Gastroesophageal sphincter (tissue), 4 donors: ENCODE results near the gene XG. TPM values are rescaled to one million over a fixed set of nuclear protein-coding genes. Genes with fewer than 3 reads are reported as not detected.

Experiments used
- ATAC-seq: fragments of 150-250 bp; one replicate; pipeline ENCODE4 v1.9.1; 2016; ENCODE audit warnings: mild to moderate bottlenecking, moderate library complexity
- H3K27ac ChIP-seq, 4 donors: fragments of 200-600 bp; sonication (generic) in 3 of 4; 1 replicate in 3 of 4; 2 replicates in 1 of 4; pipeline ENCODE4 v1.5.1; 2016 to 2019
- H3K27me3 ChIP-seq: fragments of 200-600 bp; sonication (generic); one replicate; pipeline ENCODE4 v1.5.1; 2019
- H3K36me3 ChIP-seq, 2 donors: fragments of 200-600 bp; sonication (generic); one replicate each; pipeline ENCODE4 v1.5.1; 2019; ENCODE audit warnings: control low read depth in 1 of 2
- H3K4me1 ChIP-seq, 3 donors: fragments of 200-600 bp; sonication (generic); 1 replicate in 2 of 3; 2 replicates in 1 of 3; pipeline ENCODE4 v1.5.1; 2016 to 2019; ENCODE audit warnings: control low read depth in 2 of 3
- H3K4me3 ChIP-seq, 2 donors: fragments of 200-600 bp; sonication (generic); one replicate each; pipeline ENCODE4 v1.5.1; 2019; ENCODE audit warnings: mild to moderate bottlenecking in 1 of 2, moderate library complexity in 1 of 2
- H3K9me3 ChIP-seq, 3 donors: fragments of 200-600 bp; sonication (generic); one replicate each; pipeline ENCODE4 v1.5.1; 2017 to 2019; ENCODE audit warnings: control low read depth in 2 of 3
- EP300 ChIP-seq: sonication (generic); formaldehyde crosslinking; IDR thresholded peaks from one replicate; pipeline ENCODE4 v1.6.1; 2017; ENCODE audit warnings: antibody characterized with exemption, mild to moderate bottlenecking
- POLR2A ChIP-seq, 2 donors: fragments of 450-650 bp; IDR thresholded peaks; one replicate each; pipeline ENCODE4 v1.6.1; 2017; ENCODE audit warnings: antibody characterized with exemption in 2 of 2, mild to moderate bottlenecking in 2 of 2, moderate library complexity in 1 of 2
- POLR2AphosphoS5 ChIP-seq: sonication (generic); formaldehyde crosslinking; IDR thresholded peaks from one replicate; pipeline ENCODE4 v1.6.1; 2017; ENCODE audit warnings: antibody characterized with exemption
- whole genome bisulfite sequencing, 2 donors: methylation state at CpG; one replicate each; pipeline ENCODE4 v1.1.5; 2018; ENCODE audit warnings: low coverage in 1 of 2; 5-methylcytosine and 5-hydroxymethylcytosine counted together
- total RNA-seq, 4 donors: library from RNA; depleted of rRNA; stranded (reverse); fragments of >200 nt; gene quantifications; one replicate each; pipeline ENCODE4 v1.1.0, GENCODE V29; 2016
- TF ChIP-seq, protein P1 (sequence below), 4 experiments: fragments of 200-600 bp in 2 of 4; fragments of 450-650 bp in 2 of 4; sonication (generic) in 1 of 4; IDR thresholded peaks; one replicate each; pipeline ENCODE4 v1.5.1; 2017 to 2019; ENCODE audit warnings: antibody characterized with exemption in 4 of 4, mild to moderate bottlenecking in 2 of 4, moderate library complexity in 2 of 4

The XG gene
- total RNA-seq, 4 donors from 2014 or later: 0.19 to 0.67 (median 0.47) TPM; not detected in 1

DNA sequence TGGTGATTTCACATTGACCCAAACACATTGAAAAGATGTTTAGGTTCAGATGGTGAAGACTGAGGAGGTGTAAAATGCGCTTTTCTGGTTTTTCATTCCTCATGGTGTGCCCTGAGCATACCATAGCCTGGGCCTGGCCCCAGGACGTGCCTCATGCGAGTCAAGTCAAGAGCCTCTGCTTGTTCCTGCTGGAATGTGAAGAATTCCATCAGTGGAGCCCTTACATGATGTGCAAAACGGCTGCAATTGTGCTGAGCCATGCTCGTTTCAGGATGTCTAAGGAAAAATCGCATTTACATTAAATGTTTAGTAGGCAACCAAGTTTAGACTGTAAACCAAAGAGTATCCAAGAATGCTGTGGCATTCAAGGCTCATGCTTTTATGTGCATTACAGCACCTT is 111.8 kb downstream of the XG start:
- no peak overlapping the region for H3K27ac ChIP-seq
- H3K9me3 ChIP-seq: no peaks in the 10 kb centered on the region
- H3K4me1 ChIP-seq: no peaks in the 10 kb centered on the region
- no peaks in the 10 kb centered on the region for H3K27me3 ChIP-seq
- TF ChIP-seq, protein P1, sequence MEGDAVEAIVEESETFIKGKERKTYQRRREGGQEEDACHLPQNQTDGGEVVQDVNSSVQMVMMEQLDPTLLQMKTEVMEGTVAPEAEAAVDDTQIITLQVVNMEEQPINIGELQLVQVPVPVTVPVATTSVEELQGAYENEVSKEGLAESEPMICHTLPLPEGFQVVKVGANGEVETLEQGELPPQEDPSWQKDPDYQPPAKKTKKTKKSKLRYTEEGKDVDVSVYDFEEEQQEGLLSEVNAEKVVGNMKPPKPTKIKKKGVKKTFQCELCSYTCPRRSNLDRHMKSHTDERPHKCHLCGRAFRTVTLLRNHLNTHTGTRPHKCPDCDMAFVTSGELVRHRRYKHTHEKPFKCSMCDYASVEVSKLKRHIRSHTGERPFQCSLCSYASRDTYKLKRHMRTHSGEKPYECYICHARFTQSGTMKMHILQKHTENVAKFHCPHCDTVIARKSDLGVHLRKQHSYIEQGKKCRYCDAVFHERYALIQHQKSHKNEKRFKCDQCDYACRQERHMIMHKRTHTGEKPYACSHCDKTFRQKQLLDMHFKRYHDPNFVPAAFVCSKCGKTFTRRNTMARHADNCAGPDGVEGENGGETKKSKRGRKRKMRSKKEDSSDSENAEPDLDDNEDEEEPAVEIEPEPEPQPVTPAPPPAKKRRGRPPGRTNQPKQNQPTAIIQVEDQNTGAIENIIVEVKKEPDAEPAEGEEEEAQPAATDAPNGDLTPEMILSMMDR (IDR thresholded peaks at IDR 0.05): no peak
- TF ChIP-seq POLR2A (IDR thresholded peaks at IDR 0.05): no peak
- no peak for TF ChIP-seq EP300
- TF ChIP-seq POLR2AphosphoS5: no peak
- ATAC-seq: no peak
- H3K4me3 ChIP-seq: no peak overlapping the region
- 63% methylated on average over 2 of the region's 6 CpGs; no CpG with 5 or more reads in 1 of the 2 donors for WGBS, 2 donors
- no peaks in the 10 kb centered on the region for H3K36me3 ChIP-seq

Other genes with a start within 250 kb of the XG start
- gene CD99, start 60.7 kb upstream of the XG start, total RNA-seq: 100 to 1,000 TPM; 285 to 421 (median 292) TPM
- gene GYG2, start 76.9 kb downstream of the XG start, total RNA-seq: 10 to 100 TPM in 2 of 4 donors, 1 to 10 TPM in 2; 3.8 to 13.7 (median 8.5) TPM
- 10 to 100 TPM; 11.5 to 20.2 (median 12.4) TPM for gene ARSD, start 177.3 kb downstream of the XG start, total RNA-seq